GM19043 (cell line): ENCODE data around the gene DUSP16.
"Not testable (repeated sequence)": the region's sequence is repeated elsewhere in the genome, so short reads cannot be mapped to it uniquely, and the experiment has no call there.

Experiments
- ATAC-seq: cut with Tn5 transposase; IDR thresholded peaks from one replicate; pipeline ENCODE4 v1.9.1; 2021; ENCODE audit warnings: low read depth; ENCODE audit not compliant: unreplicated experiment

The DUSP16 gene

GRCh38 chr12:12562585-12563261 is at the start of gene DUSP16:
Gene DUSP16, minus strand, starts transcription at chr12:12562863. Its CDS starts 41,765 bp downstream, at chr12:12521098.
- peak; percentile 58 for ATAC-seq

GRCh38 chr12:12612358-12612757 is 49.7 kb upstream of the DUSP16 start:
- no peak for ATAC-seq

- peak; percentile 61 for ATAC-seq
These were observed 49.0 kb upstream of the DUSP16 start, which contains the start of gene CREBL2 for GRCh38 chr12:12611512-12612306. Gene CREBL2, plus strand, starts transcription at chr12:12611876. Its CDS starts 297 bp downstream, at chr12:12612173.

GRCh38 chr12:12610711-12611110 is 48.0 kb upstream of the DUSP16 start:
- no peak for ATAC-seq

- no peak for ATAC-seq
These were observed 47.0 kb upstream of the DUSP16 start for GRCh38 chr12:12609692-12610091.

GRCh38 chr12:12608557-12608957 is 45.9 kb upstream of the DUSP16 start:
- no peak for ATAC-seq

- peak; percentile 37 for ATAC-seq
These were observed 44.3 kb upstream of the DUSP16 start for GRCh38 chr12:12606781-12607589.

- ATAC-seq = no peak
These were observed 42.1 kb upstream of the DUSP16 start for GRCh38 chr12:12604740-12605139.

- no peak for ATAC-seq
These were observed 38.0 kb upstream of the DUSP16 start for GRCh38 chr12:12600659-12601058.

GRCh38 chr12:12599750-12600643 is 37.3 kb upstream of the DUSP16 start:
- no peak for ATAC-seq

GRCh38 chr12:12598864-12599263 is 36.2 kb upstream of the DUSP16 start:
- no peak for ATAC-seq

GRCh38 chr12:12596598-12596997 is 33.9 kb upstream of the DUSP16 start:
- ATAC-seq = not testable (repeated sequence)

- not testable (repeated sequence) for ATAC-seq
These were observed 33.3 kb upstream of the DUSP16 start for GRCh38 chr12:12595929-12596328.

GRCh38 chr12:12592930-12593329 is 30.3 kb upstream of the DUSP16 start:
- ATAC-seq = no peak

GRCh38 chr12:12590961-12591360 is 28.3 kb upstream of the DUSP16 start:
- no peak for ATAC-seq

- ATAC-seq = not testable (repeated sequence)
These were observed 25.8 kb upstream of the DUSP16 start for GRCh38 chr12:12588436-12588835.

GRCh38 chr12:12587878-12588277 is 25.2 kb upstream of the DUSP16 start:
- ATAC-seq = no peak

GRCh38 chr12:12586879-12587675 is 24.4 kb upstream of the DUSP16 start:
- ATAC-seq = no peak
